SW480 (cell line): Measurements from ENCODE around the gene TRABD2B.

Experiments used
- DNase-seq: peaks from one replicate; pipeline ENCODE4 v3.0.0-alpha.2; 2016; ENCODE audit warnings: low spot score

TRABD2B gene

DNA sequence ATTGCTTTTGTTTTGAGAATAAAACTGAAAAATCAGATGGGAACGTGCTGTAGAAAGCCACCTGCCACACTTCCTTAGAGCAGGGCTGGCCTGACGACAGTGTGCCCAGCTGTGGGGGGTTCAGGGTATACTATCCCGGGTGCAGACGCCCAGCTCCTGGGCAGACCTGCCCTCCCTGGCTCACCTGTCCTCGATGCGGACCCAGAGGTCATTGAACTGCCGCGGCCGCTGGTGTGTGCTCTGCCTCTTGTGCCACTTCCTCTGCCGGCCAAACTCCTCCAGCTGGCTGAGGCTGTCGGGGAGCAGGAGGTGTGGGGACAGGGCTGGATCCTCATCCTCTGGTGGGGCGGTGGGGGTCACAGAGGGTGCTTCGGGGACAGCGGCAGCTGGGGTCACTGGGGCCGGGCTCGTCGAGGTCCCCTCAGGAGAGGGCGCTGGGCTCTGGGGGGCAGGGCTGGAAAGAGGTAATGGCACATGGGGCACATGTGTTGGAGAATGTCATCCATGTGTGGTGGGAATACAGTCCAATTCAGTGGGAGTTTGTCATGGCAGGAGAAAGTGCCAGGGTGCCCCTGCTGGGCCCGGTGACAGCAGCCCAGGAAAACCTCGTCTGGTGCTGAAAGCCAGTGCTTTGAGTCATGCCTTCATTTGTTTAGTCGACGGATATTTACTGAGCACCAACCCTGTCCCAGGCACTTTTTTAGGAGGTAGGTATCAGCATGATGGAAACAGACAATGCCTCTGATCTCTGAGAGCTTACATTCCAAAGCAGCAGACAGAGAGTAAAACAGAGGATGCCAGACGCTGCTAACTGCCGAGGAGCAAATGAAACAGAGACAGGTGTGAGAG, 222.0 kb downstream of the TRABD2B start:
- DNase-seq = no peak

DNA sequence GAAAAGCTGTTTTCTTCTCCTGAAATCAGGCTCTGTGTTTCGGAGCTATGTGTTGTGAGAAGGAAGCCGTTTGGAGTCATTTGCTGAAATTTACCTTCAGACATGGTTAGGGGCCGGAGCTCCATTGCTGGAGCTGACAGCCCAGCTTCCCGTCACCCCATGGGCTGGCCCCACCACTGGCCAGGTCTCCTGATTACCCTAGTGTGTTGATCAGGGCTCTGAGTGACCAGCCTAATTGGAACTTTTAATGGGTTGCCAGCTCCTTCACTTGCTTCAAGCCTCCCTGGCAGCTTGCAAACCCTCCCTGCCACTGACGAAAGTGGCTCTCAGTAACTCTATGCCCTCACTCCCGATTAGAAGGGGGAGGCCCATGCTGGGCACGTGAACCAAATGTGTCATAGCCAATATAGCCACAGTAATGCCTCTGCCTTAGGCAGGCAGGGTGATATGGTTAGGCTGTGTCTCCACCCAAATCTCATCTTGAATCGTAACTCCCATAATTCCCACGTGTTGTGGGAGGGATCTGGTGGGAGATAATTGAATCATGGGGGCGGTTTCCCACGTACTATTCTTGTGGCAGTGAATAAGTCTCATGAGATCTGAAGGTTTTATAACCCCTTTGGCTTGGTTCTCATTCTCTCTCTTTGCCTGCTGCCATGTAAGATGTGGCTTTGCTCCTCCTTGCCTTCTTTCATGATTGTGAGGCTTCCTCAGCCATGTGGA, 224.1 kb downstream of the TRABD2B start:
- no peak for DNase-seq

DNA sequence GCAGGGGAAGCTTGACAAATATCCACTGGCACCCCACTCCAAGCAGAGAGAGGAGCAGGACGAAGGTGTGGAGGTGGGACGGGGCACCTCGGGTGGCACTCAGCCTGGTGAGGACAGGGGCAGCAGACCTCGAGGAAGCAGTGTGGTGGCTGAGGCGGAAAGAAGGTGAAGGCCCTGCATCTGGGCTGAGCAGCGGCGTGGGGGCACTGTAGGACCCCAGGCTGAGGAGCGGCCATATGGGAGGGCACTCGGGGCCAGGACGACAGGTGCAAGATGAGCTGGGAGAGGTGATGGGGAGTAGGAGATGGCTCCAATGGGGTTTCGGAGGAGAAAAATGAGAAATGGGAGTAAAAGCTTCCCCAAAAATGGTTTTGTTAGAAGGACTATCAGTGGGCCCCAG, 224.9 kb downstream of the TRABD2B start:
- DNase-seq = no peak

DNA sequence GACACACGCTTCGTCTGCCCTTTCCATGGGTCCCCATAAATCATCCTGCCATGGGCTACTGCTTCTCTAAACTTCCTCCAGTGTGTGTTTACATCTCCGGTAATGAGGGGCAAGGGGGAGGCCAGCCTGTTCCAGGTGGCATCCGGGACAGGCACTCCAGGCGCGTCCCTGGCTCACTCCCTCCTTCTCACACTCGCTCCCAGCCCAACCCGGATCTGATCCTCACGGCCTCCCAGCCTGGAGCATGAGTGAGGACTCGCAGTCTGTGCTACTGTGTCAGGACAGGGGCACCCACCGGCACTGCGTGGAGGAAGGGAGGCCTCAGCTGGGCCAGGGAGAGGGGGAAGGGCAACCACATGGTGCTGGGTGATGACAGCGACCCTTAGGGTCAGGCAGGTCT, 225.4 kb downstream of the TRABD2B start:
- no peak for DNase-seq

DNA sequence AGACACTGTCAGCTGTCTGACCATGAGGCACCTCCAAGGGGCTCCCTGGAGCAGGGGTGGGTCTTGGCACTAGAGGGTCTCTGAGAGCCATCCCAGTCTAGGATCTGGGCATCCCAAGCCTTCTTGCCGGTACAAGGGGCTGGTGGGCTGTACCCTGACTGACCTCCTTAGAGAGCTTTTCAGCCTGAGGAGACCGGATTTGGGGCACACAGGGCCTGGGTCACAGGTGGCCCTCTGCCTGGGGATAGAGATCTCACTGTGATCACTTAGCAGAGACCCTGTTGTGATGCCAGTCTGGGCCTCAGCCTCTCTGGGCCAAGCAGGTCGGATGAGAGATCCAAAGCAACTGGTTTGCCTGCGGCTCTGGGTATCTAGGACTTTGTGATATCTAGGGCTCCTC, 227.2 kb downstream of the TRABD2B start:
- no peak for DNase-seq

DNA sequence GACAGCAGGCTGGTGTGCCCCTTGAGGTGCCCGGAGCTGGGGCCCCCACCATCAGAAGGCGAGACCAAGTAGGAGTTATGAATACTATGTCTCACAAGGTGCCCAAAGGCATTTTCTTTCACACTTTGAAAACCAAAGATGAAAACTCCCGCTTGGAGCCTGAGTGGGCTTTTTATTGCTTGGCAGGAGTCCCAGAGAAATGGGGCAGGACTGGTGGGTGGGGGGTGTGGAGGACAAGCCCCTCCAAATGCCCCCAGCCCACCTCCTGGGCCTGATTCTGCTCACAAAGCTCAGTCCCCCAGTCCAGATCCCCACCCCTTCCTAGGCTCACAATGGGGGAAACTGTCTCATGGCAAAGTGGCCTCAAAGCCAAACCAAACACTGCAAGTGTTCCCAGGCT, 227.9 kb downstream of the TRABD2B start:
- DNase-seq = no peak

DNA sequence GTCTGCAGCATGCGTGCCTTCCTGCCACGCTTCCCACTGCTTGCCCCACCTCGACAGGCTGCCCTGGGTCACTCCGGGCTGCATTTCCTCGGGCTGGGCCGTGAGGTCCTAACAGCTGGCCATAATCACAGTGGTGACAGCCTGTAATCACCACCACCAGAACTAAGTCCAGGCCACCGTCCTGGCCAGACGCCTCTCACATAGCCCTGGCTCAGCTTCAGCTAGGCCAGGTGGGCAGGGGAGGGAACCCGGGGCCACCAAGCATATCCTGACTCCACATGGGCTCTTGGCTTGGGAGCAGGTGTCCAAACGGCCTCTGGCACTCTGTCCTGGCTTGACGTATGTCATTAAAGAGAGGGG, 229.5 kb downstream of the TRABD2B start:
- DNase-seq = no peak

DNA sequence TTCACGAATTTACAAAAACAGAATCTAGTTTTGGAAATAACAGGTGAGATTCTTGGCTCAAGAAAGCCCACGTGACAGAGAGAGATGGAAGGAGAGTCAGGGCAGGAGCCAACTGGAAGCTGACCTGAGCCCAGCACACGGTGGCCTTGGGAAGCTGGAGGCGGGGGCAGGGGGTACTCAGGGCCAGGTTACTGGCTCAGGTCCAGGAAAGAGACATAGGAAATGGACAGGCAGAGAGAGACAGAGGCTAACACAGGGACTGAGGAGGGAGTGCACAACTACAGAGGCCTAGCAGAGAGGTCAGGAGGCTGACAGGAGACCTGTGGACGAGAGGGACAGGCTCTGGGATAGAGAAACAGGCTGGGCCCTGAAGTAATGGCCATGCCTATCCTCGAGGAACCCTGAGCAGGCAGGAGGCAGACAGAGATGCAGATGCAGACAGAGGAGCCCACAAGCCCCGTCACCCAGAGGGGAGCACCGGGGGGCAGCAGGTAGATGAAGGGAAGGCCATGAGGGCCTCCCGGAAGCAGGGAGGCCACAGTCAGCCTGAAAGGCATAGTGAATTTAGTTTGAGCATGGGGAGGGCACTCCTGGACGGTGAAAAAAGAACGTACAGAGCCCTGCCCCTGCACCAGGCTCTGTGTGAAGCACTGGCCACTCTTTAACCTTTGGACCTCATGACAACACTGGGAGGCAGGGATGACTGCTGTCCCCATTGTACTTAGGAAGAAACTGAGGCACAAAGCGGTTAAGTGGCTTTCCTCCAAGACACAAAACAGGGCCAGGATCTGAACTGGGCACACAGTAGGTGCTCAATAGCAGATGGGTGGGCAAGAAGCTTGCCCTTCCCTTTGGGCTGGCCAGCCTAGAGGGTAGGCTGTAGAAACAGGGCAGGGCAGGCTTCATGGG, 230.1 kb downstream of the TRABD2B start:
- no peak for DNase-seq

DNA sequence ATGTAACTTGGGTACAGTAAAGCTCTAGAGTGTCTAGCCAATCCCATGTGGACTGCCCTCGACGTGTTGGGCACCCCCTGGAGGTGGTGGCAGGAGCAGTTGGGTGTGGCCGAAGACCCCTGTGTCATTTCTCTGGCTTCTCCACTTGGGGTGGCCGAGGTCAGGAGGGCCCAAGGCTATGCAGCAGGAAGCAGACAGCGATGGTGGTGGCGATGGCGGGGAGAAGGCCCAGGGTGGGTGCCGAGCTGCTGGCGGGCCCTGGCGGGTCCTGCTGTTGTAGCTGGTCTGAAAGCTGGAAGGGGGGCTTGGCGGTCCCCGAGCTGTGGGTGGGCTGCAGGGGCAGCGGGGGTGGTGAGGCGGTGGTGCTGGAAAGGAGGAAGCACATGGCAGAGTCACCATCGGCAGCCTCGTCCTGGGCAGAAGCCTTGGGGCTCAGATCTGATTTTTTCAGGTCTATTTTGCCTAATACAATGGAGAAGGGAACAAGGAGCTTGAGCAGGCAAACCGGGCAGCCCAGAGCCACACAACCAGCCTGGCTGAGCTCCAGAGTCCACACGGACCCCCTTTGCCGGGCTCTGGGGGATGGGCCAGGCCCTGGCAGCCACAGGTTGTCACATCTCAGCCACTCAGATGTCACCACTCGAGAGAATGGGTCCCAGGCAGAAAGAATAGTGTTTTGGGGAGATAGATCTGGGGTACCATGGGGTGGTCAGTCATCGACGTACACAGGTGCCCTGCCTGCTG, 231.3 kb downstream of the TRABD2B start:
- no peak for DNase-seq

DNA sequence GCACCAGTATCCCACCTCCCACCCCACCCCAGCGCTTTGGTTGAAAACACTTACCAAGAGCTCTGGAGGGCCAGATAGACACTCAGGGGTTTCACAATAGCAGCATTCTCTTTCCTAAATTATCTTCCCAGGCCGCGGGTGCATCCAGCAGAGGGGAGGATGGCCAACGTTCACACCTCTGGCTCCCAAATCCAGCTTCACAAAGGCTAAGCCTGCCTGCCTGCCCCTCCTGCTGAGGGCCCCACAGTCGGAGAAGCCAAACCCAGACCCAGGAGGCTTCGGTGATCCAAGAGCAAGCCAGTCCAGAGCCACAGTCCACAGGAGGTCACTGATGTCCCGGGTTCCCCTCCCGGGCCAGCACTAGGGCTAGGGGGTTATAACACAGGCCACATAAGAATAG, 231.9 kb downstream of the TRABD2B start:
- no peak for DNase-seq

DNA sequence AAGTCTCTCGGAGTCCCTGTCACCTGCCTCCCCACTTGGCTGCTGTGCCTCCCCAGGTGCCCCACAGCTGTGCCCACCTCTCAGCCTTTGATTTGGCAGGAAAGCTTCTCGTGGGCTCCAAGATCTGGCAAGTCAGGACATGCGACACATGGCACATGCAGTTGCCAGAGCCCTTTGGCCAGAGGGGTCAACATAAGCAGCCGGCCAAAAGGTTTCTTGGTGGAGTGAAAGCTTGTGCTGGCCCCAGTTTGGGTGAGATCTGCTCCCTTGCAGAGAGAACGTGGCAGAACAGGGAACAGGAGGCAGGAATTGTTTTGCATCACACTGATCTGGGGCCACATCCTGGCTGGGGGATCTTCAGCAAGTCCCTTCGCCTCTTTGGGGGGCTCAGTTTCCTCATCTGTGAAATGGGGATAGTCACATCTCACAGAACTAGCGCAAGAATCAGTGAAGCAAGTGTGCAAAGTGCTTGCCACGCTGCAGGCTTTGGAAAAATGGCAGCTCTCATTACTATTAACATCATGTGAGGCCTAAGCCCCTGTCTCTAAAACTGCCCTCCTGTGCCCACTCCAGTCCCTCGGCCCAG, 232.6 kb downstream of the TRABD2B start:
- DNase-seq = no peak

DNA sequence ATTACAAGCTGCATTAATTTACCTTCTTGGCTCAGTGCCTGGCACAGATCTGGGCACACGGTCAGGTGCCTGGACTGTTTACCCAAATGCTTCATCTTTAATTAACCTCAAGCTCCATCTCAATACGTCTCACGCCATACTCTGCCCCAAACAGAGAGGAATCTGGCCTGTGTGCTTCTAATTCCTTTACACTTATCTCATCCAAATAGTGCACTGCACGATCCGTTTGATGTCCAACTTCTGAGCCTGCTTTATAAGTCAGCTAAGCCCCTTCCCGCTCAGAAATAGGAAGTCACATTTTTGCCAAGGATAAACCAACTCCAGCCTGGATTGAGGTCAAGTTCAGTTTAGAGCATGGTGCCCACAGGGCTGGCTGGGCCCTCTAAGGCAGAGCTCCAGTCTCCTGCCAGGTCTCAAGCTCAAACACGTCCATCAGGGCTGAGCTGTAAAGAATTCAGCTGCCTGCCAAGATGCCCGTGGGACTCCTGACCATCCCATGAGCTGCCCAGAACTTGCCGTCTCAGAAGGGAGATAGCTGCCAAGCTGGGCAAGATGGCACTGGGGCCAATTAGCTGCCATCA, 233.5 kb downstream of the TRABD2B start:
- no peak for DNase-seq

DNA sequence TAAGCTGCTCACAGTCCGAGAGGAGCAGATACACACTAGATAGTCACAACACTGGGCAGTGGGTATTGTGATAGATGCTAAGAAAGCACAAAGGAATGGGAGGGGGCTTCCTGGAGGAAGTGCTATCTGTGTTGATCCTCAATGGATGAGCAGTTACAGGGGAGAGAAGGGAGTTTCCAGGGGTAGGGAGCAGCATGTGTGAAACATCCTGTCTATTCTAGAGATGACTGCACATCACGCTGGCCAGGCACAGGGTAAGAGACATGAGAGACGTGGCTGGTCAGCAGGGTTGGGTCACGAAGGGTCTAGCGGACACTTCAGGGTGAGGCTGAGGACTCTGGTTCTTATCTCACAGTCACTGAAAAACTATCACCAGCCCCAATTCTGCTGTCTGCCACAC, 235.2 kb downstream of the TRABD2B start:
- no peak for DNase-seq

DNA sequence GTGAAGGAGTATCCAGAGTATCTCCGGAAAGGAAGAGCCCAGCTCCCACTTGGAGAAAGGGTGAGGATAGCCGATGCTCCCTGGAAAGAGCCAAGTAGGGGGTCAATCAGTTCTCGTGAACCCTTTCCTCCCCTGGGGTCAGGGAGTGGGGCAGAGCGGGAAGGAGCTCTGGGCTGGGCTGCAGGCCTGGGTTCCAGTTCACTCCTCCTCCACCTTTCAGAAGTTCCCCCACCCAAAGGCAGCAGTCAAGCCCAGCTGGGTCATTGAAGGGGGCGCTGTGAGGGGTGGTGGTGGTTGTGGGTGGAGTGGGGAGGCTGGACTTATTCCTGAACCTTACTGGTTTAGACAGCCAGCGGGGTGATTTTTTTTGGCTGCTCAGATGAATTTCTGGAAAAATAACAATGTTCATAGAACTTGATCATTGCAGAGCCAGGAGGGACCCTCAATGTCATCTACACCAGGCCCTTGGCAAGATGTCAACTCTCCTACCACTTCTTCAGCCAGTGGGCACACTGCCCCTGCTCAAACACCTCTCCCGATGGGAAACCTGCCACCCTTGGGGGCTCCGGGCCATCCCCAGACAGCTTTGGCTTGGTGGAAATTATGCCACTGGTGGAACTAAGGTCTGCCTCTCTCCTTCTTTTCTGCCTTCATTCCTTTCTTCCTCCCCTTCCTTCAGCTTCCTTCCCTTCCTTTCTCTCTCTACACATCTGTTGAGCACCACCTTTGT, 235.8 kb downstream of the TRABD2B start:
- DNase-seq = no peak

DNA sequence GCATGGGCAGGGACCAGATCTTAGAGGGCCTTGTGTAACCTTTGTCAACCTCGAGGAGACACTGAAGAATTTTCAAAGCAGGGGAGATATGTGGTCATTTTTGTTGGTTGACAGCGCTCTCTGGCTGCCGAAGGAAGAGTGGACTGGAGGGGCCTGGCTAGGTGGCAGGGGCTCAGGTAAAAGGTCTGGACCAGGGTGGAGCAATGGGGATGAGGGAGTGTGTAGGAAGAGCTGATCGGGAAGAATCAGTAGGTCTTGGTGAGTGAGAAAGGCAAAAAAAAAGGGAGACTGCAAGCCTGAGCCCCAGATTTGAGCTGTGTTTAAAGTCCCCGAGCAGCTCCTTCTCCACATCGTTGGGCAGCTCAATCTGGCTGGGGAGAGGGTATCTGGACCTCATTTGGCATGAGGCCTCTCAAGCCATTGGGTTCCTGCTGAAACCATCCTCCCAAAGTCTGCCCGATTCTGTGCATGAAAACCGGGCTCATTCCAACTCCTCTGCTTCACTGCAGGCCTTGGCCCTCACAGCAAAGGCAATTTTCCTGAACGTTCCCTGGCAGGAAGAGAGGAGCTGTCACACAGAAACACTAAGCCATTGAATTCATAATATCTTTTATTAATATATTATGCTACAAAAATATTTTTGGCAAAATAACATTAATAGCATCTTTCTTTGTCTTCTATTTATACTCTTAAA, 237.1 kb downstream of the TRABD2B start:
- DNase-seq = no peak

DNA sequence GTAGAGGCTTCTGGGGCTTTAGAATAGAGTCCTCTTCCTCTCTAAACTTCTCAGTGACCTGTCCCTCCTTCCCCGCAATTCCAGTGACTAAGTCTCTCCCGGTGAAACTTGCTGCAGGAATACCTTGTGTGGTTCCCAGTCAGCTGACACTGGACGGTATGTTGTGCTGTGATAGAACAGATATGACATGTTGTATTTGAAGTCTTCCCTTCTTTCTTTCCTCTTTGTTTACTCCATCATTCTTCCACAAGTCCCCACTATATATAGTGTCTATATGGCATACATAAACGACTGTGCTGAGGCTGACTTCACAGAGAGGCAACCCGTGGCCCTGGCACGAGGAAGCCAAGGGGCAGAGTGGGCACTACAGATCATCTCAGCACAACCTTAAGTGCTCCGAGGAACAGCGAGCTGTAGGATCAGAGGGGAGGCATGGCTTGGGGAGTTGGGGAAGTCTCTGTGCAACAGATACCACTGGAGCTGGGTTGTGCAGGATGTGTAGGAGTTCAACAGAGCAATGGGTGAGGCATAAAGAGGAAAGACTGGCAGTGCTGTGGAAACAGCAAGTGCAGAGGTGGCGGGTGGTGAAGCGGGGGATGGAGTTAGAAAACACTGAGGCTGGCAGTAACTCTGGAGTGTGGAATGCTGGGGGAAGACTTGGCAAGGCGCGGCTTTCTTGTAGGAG, 237.8 kb downstream of the TRABD2B start:
- no peak for DNase-seq

DNA sequence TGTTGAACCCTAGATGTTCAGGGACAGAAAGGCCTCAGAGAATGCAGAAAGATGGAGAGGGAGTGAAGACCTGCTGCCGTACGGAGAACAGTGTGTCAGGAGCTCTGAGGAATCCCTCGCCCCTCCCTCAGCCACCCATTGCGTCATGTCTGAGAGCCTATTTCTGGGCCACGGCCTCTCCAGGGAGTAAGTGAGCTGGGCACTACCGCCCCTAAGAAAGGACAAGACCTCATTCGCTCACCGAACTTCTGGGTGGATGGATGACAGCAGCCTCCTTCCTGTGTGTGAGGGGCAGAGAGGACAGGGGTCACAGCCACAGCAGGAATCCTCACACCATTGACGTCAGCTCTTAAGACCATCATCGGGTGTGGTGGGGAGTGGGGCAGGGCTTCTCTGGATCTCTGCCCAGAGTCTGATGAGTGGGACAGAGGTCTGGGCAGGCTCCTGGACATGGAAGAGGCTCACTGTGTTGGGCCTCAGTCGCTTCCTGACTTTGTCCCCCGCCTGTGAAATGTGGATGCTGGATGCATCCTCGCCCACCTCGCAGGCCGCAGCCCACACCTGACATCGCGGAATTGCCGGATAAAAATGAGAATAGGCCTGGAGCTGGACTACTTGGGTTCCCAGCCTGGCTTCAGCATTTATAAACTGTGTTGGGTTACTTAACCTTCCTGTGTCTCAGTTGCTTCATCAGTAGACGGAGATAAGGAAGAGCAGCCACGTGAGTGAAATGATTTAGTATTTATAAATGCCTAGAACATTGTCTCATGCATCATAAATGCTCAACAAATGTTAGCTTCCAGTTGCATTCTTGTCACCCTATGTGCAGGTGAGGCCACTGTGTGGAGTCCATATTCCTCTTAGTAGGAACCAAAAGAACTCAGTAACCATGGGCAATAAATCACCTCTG, 238.6 kb downstream of the TRABD2B start:
- no peak for DNase-seq
